Neuronal stem cell (in vitro differentiated cells): ENCODE measurements around the gene USP5.
A peak's percentile ranks its signal among the peaks of the same experiment; 100 is the strongest.

Experiments
- DNase-seq: peaks from one replicate; pipeline ENCODE4 v3.0.0-alpha.2; 2013; ENCODE audit warnings: low spot score
- H2AFZ ChIP-seq: one replicate; pipeline ENCODE4 v1.6.1; 2013; ENCODE audit warnings: mild to moderate bottlenecking, low read length, inconsistent platforms
- H2AK5ac ChIP-seq: 2 replicates; pipeline ENCODE4 v1.6.1; 2013; ENCODE audit warnings: low read depth, mild to moderate bottlenecking, inconsistent platforms, low read length, moderate library complexity, mixed read lengths
- H2BK120ac ChIP-seq: 2 replicates; pipeline ENCODE4 v1.6.1; 2013; ENCODE audit warnings: low read depth, mild to moderate bottlenecking, inconsistent platforms, low read length, moderate library complexity, mixed read lengths
- H2BK12ac ChIP-seq: one replicate; pipeline ENCODE4 v1.6.1; 2013; ENCODE audit warnings: low read length, inconsistent platforms
- H2BK15ac ChIP-seq: 2 replicates; pipeline ENCODE4 v1.6.1; 2013; ENCODE audit warnings: mild to moderate bottlenecking, low read length, inconsistent platforms, mixed read lengths
- H2BK5ac ChIP-seq: one replicate; pipeline ENCODE4 v1.6.1; 2013; ENCODE audit warnings: inconsistent platforms, mild to moderate bottlenecking, low read length, moderate library complexity
- H3K14ac ChIP-seq: one replicate; pipeline ENCODE4 v1.6.1; 2013; ENCODE audit warnings: low read length, inconsistent platforms
- H3K18ac ChIP-seq: 2 replicates; pipeline ENCODE4 v1.6.1; 2013; ENCODE audit warnings: low read length, inconsistent platforms
- H3K23ac ChIP-seq: 2 replicates; pipeline ENCODE4 v1.6.1; 2013; ENCODE audit warnings: low read depth, mild to moderate bottlenecking, mixed read lengths, low read length, inconsistent platforms; ENCODE audit not compliant: poor library complexity
- H3K27ac ChIP-seq: replicated peaks from 3 replicates; pipeline ENCODE4 v1.5.1; 2013; ENCODE audit warnings: low read length, inconsistent platforms
- H3K27me3 ChIP-seq, 3 experiments: 2 replicates each; pipeline ENCODE4 v1.6.1; 2013; ENCODE audit warnings: low read length in 3 of 3, mild to moderate bottlenecking in 2 of 3, inconsistent platforms in 1 of 3, low read depth in 1 of 3, mixed read lengths in 1 of 3, moderate library complexity in 1 of 3; ENCODE audit not compliant: control insufficient read depth in 3 of 3, insufficient read depth in 3 of 3
- H3K36me3 ChIP-seq, 2 donors: replicated peaks in 1 of 2; 2 replicates each; pipeline ENCODE4 v1.6.1; 2013; ENCODE audit warnings: low read length in 2 of 2; ENCODE audit not compliant: control insufficient read depth in 2 of 2, insufficient read depth in 2 of 2
- H3K4ac ChIP-seq: 2 replicates; pipeline ENCODE4 v1.6.1; 2013; ENCODE audit warnings: inconsistent platforms, mild to moderate bottlenecking, low read length, moderate library complexity
- H3K4me1 ChIP-seq, 2 donors: 1 replicate in 1 of 2; 2 replicates in 1 of 2; pipeline ENCODE4 v1.6.1; 2013; ENCODE audit warnings: low read length in 2 of 2, low read depth in 1 of 2; ENCODE audit not compliant: control insufficient read depth in 2 of 2, insufficient read depth in 1 of 2
- H3K4me2 ChIP-seq: one replicate; pipeline ENCODE4 v1.6.1; 2013; ENCODE audit warnings: mild to moderate bottlenecking, low read length, inconsistent platforms; ENCODE audit not compliant: insufficient read depth, poor library complexity, severe bottlenecking
- H3K4me3 ChIP-seq, 2 donors: 2 replicates each; pipeline ENCODE4 v1.5.1; 2013; ENCODE audit warnings: low read length in 2 of 2, mild to moderate bottlenecking in 2 of 2, inconsistent platforms in 1 of 2, moderate library complexity in 1 of 2
- H3K79me1 ChIP-seq: one replicate; pipeline ENCODE4 v1.6.1; 2013; ENCODE audit warnings: low read depth, mild to moderate bottlenecking, inconsistent platforms, low read length, moderate library complexity
- H3K9ac ChIP-seq: one replicate; pipeline ENCODE4 v1.6.1; 2013; ENCODE audit warnings: mild to moderate bottlenecking, low read depth, low read length, inconsistent platforms; ENCODE audit not compliant: poor library complexity
- H3K9me3 ChIP-seq, 2 donors: replicated peaks in 1 of 2; 2 replicates each; pipeline versions ENCODE3 to v1.6.1; 2013; ENCODE audit warnings: low read length in 2 of 2, mild to moderate bottlenecking in 2 of 2, inconsistent platforms in 1 of 2, low read depth in 1 of 2, mixed read lengths in 1 of 2, moderate library complexity in 1 of 2; ENCODE audit not compliant: control insufficient read depth in 2 of 2, insufficient read depth in 1 of 2
- H4K8ac ChIP-seq: one replicate; pipeline ENCODE4 v1.6.1; 2013; ENCODE audit warnings: low read depth, mild to moderate bottlenecking, inconsistent platforms, low read length, moderate library complexity
- H4K91ac ChIP-seq: one replicate; pipeline ENCODE4 v1.6.1; 2013; ENCODE audit warnings: low read length, low read depth, mild to moderate bottlenecking, inconsistent platforms; ENCODE audit not compliant: poor library complexity
- WGBS, 2 donors: extraction: QIAGEN DNeasy Blood & Tissue Kit; methylation state at CpG; one replicate each; pipeline ENCODE4 v1.1.7; 2013; ENCODE audit warnings: missing lambda C conversion rate in 2 of 2, mixed read lengths in 1 of 2; ENCODE audit not compliant: insufficient read length in 2 of 2, insufficient replicate concordance in 1 of 2; ENCODE audit errors: extremely low coverage in 2 of 2; 5-methylcytosine and 5-hydroxymethylcytosine counted together

USP5 gene

GRCh38 chr12:6823182-6824084, 28.5 kb upstream of the USP5 start:
- WGBS, 2 donors: no CpG with 5 or more reads among the region's 12 CpGs
- Histone ChIP-seq H3K4me1 (peaks cover 39 to 54% of the 10 kb centered on the region in 2 donors), H2AFZ (no peak overlapping the region), H3K18ac (peak overlapping the region; percentile 21), H2BK5ac (peak overlapping the region; percentile 33), H2BK120ac (no peak overlapping the region), H3K9me3 (peaks cover 0 to 3% of the 10 kb centered on the region in 2 donors), H2AK5ac (peak overlapping the region; percentile 72), H3K4me2 (no peak overlapping the region), H3K14ac (no peak overlapping the region), H3K27ac (no peak overlapping the region), H2BK15ac (peak overlapping the region; percentile 77), H2BK12ac (no peak overlapping the region), H3K36me3 (peaks cover 0 to 5% of the 10 kb centered on the region in 2 donors), H3K27me3 (no peaks in the 10 kb centered on the region), H3K23ac (peak overlapping the region; percentile 82), H3K79me1 (peaks cover 10% of the 10 kb centered on the region), H3K9ac (no peak overlapping the region), H4K91ac (no peak overlapping the region), H3K4me3 (no peak overlapping the region), H3K4ac (no peak overlapping the region), H4K8ac (no peak overlapping the region)
- no peak for DNase-seq

DNA sequence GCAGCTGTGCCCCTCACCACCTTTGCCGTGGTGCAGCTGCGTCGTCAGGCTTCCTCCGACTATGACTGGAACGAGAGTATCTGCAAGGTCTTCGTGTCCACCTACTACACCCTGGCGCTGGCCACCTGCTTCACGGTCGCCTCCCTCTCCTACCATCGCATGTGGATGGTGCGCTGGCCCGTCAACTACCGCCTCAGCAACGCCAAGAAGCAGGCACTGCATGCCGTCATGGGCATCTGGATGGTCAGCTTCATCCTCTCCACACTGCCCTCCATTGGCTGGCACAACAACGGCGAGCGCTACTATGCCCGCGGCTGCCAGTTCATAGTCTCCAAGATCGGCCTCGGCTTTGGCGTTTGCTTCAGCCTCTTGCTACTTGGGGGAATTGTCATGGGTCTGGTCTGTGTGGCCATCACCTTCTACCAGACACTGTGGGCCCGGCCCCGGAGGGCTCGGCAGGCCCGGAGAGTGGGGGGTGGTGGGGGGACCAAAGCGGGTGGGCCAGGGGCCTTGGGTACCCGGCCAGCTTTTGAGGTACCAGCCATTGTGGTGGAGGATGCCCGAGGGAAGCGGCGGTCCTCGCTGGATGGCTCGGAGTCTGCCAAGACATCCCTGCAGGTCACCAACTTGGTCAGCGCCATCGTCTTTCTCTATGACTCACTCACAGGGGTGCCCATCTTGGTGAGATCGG, 27.7 kb upstream of the USP5 start:
- Histone ChIP-seq H3K18ac (peak overlapping the region; percentile 21), H2AFZ (no peak overlapping the region), H3K79me1 (peaks cover 16% of the 10 kb centered on the region), H2BK120ac (no peak overlapping the region), H3K4me1 (peaks cover 33 to 47% of the 10 kb centered on the region in 2 donors), H3K14ac (no peak overlapping the region), H4K8ac (no peak overlapping the region), H2BK15ac (peak overlapping the region; percentile 41), H3K9me3 (peaks cover 0 to 3% of the 10 kb centered on the region in 2 donors), H3K4me3 (no peak overlapping the region), H3K27ac (no peak overlapping the region), H4K91ac (no peak overlapping the region), H2BK5ac (peak overlapping the region; percentile 33), H3K23ac (peak overlapping the region; percentile 82), H3K9ac (no peak overlapping the region), H2AK5ac (peak overlapping the region; percentile 43), H3K4me2 (no peak overlapping the region), H2BK12ac (no peak overlapping the region), H3K27me3 (no peaks in the 10 kb centered on the region), H3K4ac (no peak overlapping the region), H3K36me3 (peaks cover 0 to 5% of the 10 kb centered on the region in 2 donors)
- no peak for DNase-seq
- no CpG with 5 or more reads among the region's 37 CpGs for WGBS, 2 donors

DNA sequence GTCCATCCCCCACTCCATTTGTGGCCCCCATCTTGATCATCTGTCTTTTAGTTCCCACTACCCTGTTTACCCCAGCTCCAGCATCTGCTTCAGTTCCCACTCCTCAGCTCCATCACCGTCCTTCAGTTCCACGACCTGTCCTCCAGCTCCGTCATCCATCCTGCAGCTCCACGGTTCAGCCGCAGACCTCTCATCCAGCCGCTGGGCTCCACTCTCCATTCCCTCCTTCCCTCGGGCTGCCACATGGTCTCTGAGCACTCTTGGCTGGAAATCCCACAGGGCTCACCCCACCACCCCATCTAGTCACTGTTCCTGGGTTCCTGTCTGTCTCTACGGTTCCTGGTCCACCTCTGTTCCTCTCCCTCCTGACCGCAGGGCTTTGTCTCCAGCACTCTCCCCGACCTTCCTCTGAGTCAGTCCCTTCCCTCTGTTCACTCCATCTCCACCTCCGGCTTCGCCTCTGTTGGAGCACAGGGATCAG, 27.0 kb upstream of the USP5 start:
- Histone ChIP-seq H4K91ac (no peak overlapping the region), H2BK5ac (no peak overlapping the region), H3K23ac (peak overlapping the region; percentile 66), H3K14ac (peak overlapping the region; percentile 94), H3K27me3 (no peaks in the 10 kb centered on the region), H3K9me3 (peaks cover 0 to 3% of the 10 kb centered on the region in 2 donors), H2AFZ (no peak overlapping the region), H3K79me1 (peaks cover 20% of the 10 kb centered on the region), H2BK120ac (peak overlapping the region; percentile 79), H3K4me3 (no peak overlapping the region), H3K36me3 (peaks cover 3 to 6% of the 10 kb centered on the region in 2 donors), H3K9ac (no peak overlapping the region), H3K4ac (no peak overlapping the region), H3K4me1 (peaks cover 31 to 43% of the 10 kb centered on the region in 2 donors), H2AK5ac (peak overlapping the region; percentile 96), H2BK12ac (peak overlapping the region; percentile 59), H3K27ac (no peak overlapping the region), H3K18ac (peak overlapping the region; percentile 88), H4K8ac (no peak overlapping the region), H3K4me2 (no peak overlapping the region), H2BK15ac (no peak overlapping the region)
- DNase-seq: no peak
- no CpG with 5 or more reads among the region's 12 CpGs for WGBS, 2 donors
